Fibroblast of villous mesenchyme (primary cell): Measurements from ENCODE around the gene GAB1. TPM values are rescaled to one million over a fixed set of nuclear protein-coding genes. Genes with fewer than 3 reads are reported as not detected.

Experiments
- DNase-seq: peaks from one replicate; pipeline ENCODE4 v3.0.0-alpha.2; 2010; ENCODE audit warnings: low read depth
- H3K4me3 ChIP-seq: 2 replicates; pipeline ENCODE4 v1.5.1; 2011; ENCODE audit warnings: low read depth, mild to moderate bottlenecking, low read length
- total RNA-seq: library from RNA; depleted of rRNA; stranded (reverse); fragments of >200 nt; gene quantifications from 2 replicates; pipeline ENCODE4 v1.2.3, GENCODE V29; 2012
- TF ChIP-seq, protein P1 (sequence below): IDR thresholded peaks from 2 replicates; pipeline ENCODE4 v1.5.1; 2012; ENCODE audit warnings: low read depth, mild to moderate bottlenecking, low read length; ENCODE audit not compliant: insufficient read depth

The GAB1 gene
- total RNA-seq, 1 donor: 13.0 TPM

DNA sequence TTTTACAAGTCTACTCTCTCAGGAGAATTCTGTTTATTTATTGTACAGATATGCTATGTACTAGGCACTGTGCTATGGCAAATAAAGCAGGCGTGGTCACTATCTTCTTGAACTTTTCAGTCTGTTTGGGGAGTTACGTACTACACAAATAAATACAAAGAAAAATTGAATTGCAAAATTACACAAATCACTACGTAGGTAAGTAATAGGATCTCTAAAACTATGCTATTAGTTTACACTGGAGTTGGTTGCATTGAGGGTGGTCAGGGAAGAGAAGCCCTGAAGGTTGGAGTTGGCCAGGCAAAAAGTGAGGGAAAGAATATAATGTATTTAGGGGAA is 75.7 kb downstream of the GAB1 start:
- H3K4me3 ChIP-seq: no peak overlapping the region
- TF ChIP-seq, protein P1, sequence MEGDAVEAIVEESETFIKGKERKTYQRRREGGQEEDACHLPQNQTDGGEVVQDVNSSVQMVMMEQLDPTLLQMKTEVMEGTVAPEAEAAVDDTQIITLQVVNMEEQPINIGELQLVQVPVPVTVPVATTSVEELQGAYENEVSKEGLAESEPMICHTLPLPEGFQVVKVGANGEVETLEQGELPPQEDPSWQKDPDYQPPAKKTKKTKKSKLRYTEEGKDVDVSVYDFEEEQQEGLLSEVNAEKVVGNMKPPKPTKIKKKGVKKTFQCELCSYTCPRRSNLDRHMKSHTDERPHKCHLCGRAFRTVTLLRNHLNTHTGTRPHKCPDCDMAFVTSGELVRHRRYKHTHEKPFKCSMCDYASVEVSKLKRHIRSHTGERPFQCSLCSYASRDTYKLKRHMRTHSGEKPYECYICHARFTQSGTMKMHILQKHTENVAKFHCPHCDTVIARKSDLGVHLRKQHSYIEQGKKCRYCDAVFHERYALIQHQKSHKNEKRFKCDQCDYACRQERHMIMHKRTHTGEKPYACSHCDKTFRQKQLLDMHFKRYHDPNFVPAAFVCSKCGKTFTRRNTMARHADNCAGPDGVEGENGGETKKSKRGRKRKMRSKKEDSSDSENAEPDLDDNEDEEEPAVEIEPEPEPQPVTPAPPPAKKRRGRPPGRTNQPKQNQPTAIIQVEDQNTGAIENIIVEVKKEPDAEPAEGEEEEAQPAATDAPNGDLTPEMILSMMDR: no peak
- DNase-seq: no peak

DNA sequence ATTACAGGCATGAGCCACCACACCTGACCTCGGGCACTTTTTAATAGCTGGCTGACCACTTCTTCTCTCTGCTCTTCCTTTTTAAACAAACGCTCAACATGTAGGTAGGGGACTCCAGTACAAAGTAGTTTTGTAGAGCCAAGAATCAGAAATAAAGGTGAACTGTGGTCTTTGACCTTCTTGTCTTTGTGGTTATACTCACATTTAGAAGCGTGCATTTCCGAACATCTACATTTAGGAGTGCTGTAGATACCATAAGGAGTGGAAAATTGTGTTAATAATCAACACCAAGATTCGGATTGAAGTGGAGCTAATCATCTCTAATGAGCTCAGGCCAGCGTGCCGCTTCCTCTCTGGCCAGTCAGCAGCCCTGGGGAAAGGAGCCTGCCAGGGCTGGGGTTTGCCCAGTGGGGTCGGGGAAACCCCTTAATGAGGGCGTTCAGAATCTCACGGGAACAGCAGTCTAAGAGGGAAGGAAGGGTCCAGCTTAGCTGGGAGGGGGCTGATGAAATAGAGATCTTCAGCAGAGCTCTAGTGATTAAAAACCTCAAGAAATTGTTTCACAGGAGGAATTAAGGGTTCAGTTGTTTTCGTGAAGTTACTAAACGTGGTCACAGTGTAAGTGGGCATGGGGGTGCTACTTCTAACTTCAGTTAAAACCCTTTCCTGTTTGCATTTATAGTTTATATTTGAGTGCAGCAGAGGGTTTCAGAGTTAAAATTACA is 81.2 kb downstream of the GAB1 start:
- no peak overlapping the region for H3K4me3 ChIP-seq

DNA sequence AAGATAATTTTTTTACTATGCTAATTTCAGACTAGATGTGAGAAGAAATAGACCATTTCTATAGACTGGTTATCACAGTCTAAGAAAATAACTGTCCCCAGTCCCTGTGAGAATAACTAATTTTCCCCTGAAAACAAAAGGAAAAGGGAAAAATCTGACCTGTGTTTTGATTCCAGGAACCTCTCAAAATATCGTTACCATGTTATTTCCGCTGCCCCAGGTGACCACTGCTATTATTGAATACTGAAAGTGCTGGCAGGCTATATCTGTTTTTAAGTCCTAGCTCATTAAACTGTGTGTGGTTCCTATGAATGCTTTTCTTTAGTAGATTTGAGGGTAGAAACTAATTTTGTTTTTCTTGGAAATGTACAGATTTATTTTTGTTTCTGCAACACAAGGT is 83.6 kb downstream of the GAB1 start:
- TF ChIP-seq, protein P1: no peak
- no peak overlapping the region for H3K4me3 ChIP-seq
- DNase-seq: no peak

More for the DNA sequence above, 81.2 kb downstream of the GAB1 start:
- TF ChIP-seq, protein P1: no peak
- no peak for DNase-seq

DNA sequence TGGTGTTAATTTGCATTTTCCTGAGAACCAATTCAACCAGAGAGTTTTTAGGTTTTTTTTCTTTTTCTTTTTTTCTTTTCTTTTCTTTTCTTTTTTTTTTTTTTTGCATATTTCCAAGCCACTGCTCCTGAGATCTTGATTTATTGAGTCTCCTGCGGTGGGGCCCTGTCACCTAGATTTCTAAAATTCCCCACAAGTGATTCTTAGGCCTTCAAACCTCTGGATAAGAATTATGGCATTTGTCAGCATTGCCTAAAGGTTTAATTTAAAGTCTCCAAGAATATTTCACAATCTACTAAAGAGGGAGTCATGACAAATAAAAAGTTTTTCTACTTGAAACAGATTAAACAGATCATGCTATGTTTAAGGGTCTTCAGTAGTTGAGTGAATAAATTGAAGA is 84.9 kb downstream of the GAB1 start:
- no peak overlapping the region for H3K4me3 ChIP-seq
- TF ChIP-seq, protein P1: no peak
- DNase-seq: no peak

DNA sequence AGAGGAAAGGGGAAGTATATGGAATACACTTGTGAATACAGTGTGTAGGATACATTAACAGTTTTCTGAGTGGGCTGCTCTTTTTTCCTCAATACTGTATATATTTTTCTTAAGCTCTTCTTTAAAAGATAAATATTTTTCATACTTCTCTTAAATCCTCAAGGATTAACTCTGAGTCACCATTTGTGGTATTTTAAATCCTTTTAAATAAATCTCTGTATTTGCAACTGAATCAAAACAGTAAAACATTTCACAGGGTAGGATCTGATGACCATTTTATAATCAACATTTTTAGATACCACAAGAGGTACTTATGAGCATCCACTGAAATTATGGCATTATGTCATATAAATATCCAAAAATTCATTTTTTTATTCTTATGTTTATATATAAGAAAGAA is 87.6 kb downstream of the GAB1 start:
- TF ChIP-seq, protein P1: no peak
- no peak overlapping the region for H3K4me3 ChIP-seq
- DNase-seq: peak; percentile 83

DNA sequence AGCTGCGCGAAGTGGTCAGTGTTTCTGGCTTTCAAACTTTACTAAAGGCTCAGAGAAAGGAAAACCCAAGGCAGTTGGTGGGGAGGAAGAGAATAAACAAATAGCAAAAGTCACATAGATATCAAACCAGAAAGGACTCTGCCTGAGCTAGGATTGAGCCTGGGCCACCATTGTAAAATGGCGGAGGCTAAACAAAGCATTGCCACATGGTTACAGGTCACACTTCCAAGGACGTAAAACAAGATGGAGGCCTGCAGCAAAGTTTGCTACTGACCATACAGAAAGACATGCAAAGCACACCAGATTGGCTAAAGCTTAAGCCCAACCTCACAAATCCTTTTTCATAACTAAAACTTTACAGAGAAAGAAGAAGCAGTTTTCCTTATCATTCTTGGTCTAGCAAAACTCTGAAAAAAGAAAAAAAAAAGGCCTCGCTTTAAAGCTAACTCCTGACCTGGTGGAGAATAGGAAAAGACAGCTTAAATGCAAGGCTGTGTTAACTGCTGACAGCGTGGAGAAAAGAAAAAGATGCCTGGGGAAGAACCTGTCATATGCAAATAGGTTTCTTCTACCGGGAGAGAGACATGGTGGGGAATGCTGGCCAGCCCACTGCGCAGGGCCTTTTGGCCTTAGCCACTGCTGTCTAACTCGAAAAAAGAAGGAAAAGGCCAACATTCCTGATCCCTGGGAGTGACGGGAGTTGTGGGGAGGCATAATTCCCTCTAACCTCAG is 95.0 kb downstream of the GAB1 start:
- DNase-seq: no peak
- TF ChIP-seq, protein P1: no peak
- H3K4me3 ChIP-seq: no peak overlapping the region
